Nephron (organoid): Measurements from ENCODE around the gene PCMT1.
"Not testable (repeated sequence)": the region's sequence is repeated elsewhere in the genome, so short reads cannot be mapped to it uniquely, and the experiment has no call there.

Experiments
- H3K27ac Mint-ChIP-seq, 3 experiments: 2 replicates each; pipeline ENCODE4 v1.8.0; 2020; ENCODE audit warnings: mixed read lengths in 3 of 3, mild to moderate bottlenecking in 2 of 3, moderate library complexity in 1 of 3
- H3K27me3 Mint-ChIP-seq: 2 replicates; pipeline ENCODE4 v1.8.0; 2021; ENCODE audit warnings: low read depth, mild to moderate bottlenecking, moderate library complexity, mixed read lengths
- H3K36me3 Mint-ChIP-seq: 2 replicates; pipeline ENCODE4 v1.8.0; 2020; ENCODE audit warnings: low read depth, mixed read lengths
- H3K4me1 Mint-ChIP-seq: 2 replicates; pipeline ENCODE4 v1.8.0; 2020; ENCODE audit warnings: mixed read lengths
- H3K4me3 Mint-ChIP-seq, 3 experiments: 2 replicates each; pipeline ENCODE4 v1.8.0; 2020; ENCODE audit warnings: mild to moderate bottlenecking in 3 of 3, mixed read lengths in 3 of 3, moderate library complexity in 2 of 3
- H3K9me3 Mint-ChIP-seq: 2 replicates; pipeline ENCODE4 v1.8.0; 2020; ENCODE audit warnings: mixed read lengths
- TF ChIP-seq, protein P1 (sequence below), 3 experiments: fragments of 200-600 bp; sonication (generic); IDR thresholded peaks; one replicate each; pipeline ENCODE4 v1.5.0; 2021; ENCODE audit warnings: antibody characterized with exemption in 3 of 3; ENCODE audit not compliant: unreplicated experiment in 3 of 3

Gene PCMT1

DNA sequence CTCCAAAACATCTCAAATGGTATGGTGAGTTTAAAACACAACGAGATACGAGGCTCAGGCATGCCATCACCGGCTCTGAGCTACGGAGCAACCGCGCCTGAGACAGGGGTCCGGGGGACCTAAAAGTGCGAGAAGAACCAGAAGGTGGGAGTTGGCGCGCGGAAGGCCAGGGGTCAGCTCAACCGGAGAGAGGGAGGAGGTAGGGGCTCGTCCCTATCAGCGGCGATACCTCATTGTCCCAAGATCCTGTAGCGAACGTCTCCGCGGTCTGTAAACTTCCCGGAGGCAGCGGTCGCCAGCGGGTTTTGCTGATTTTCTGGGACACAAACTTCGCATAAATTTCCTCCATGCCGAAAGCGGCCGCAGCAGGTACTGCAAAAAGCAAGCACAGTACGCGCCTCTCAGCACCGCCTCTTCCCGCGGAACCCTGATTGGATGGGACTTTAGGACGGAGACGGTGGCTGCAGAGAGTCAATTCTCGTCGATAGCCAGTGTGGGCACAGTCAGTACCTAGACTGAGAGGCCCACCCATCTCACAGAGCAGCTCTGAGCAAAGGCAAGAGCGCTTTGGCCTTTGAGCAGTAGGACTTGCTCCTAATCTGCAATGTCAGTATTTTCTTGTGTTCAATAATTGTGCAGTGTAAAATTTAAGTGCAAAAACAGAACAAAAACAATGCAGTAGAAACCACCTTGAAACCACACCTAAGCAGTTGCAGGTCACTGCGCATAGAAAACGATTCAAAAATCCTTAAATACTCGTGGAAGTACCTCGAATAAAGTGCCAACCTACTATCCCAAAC is 3.2 kb upstream of the PCMT1 start, which contains the start of gene NUP43:
Gene NUP43 (minus strand): TSS at position 383 of the 800 bp plus-strand sequence. CDS start 34 bp downstream, at position 349.
- TF ChIP-seq, protein P1, sequence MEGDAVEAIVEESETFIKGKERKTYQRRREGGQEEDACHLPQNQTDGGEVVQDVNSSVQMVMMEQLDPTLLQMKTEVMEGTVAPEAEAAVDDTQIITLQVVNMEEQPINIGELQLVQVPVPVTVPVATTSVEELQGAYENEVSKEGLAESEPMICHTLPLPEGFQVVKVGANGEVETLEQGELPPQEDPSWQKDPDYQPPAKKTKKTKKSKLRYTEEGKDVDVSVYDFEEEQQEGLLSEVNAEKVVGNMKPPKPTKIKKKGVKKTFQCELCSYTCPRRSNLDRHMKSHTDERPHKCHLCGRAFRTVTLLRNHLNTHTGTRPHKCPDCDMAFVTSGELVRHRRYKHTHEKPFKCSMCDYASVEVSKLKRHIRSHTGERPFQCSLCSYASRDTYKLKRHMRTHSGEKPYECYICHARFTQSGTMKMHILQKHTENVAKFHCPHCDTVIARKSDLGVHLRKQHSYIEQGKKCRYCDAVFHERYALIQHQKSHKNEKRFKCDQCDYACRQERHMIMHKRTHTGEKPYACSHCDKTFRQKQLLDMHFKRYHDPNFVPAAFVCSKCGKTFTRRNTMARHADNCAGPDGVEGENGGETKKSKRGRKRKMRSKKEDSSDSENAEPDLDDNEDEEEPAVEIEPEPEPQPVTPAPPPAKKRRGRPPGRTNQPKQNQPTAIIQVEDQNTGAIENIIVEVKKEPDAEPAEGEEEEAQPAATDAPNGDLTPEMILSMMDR (IDR thresholded peaks at IDR 0.05; ENCODE audit: unreplicated experiment in 3 of 3): peak; percentile 59 to 69 (median 62)
- Mint-ChIP-seq H3K4me1 (peaks cover 25% of the 10 kb centered on the region), H3K4me3 (peak within 1 kb of the TSS; percentile 98 to 100 (median 100)), H3K27me3 (no peaks in the 10 kb centered on the region), H3K27ac (peak within 1 kb of the TSS; percentile 93 to 98 (median 96)), H3K36me3 (peaks cover 16% of the 10 kb centered on the region), H3K9me3 (no peaks in the 10 kb centered on the region)

GRCh38 chr6:149749082-149749593 is 403 bp upstream of the PCMT1 start:
- Mint-ChIP-seq H3K27ac (peak overlapping the region; percentile 60 to 92 (median 68)), H3K4me1 (peaks cover 25% of the 10 kb centered on the region), H3K4me3 (peak overlapping the region; percentile 94 to 100 (median 100))
- H3K9me3 Mint-ChIP-seq, H3K36me3 Mint-ChIP-seq, H3K27me3 Mint-ChIP-seq: not testable (repeated sequence)

- no peaks in the 10 kb centered on the region for H3K9me3 Mint-ChIP-seq
- no peaks in the 10 kb centered on the region for H3K27me3 Mint-ChIP-seq
- H3K27ac Mint-ChIP-seq: peak overlapping the region; percentile 65 to 92 (median 84)
- peaks cover 25% of the 10 kb centered on the region for H3K4me1 Mint-ChIP-seq
- H3K36me3 Mint-ChIP-seq: no peaks in the 10 kb centered on the region
- H3K4me3 Mint-ChIP-seq: peak overlapping the region; percentile 94 to 100 (median 100)
- TF ChIP-seq, protein P1 (IDR thresholded peaks at IDR 0.05; ENCODE audit: unreplicated experiment in 3 of 3): no peak
Observed at GRCh38 chr6:149750136-149750609, 632 bp downstream of the PCMT1 start.

DNA sequence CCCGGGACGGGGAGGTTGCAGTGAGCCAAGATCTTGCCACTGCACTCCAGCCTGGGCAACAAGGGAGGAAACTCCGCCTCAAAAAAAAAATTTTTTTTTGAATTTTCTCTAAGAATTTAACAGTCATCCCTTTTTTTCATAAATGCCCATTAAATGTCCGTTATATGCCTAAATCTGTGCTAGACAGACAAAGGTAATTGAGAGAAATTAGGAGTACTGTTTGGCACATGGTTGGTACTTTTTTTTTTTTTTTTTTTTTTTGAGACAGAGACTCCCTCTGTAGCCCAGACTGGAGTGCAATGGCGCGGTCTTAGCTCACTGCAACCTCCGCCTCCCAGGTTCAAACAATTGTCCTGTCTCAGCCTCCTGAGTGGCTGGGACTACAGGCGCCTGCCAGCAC is 1.7 kb downstream of the PCMT1 start:
- Mint-ChIP-seq H3K4me1 (peaks cover 18% of the 10 kb centered on the region), H3K36me3 (no peaks in the 10 kb centered on the region), H3K27me3 (no peaks in the 10 kb centered on the region), H3K9me3 (no peaks in the 10 kb centered on the region), H3K4me3 (peak overlapping the region; percentile 61 to 100 (median 100)), H3K27ac (no peak overlapping the region)
- TF ChIP-seq, protein P1 (IDR thresholded peaks at IDR 0.05; ENCODE audit: unreplicated experiment in 3 of 3): no peak

DNA sequence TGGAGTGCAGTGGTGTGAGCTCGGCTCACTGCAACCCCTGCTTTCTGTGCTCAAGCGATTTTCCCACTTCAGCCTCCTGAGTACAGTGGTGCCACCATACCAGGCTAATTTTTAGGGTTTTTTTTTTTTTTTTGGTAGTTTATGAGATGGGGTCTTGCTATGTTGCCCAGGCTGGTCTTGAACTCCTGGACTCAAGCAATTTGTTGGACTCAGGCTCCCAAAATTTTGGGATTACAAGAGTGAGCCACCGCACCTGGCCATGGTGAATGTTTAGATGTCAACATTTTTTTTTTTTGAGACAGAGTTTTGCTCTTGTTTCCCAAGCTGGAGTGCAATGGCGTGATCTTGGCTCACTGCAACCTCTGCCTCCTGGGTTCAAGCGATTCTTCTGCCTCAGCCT is 2.4 kb downstream of the PCMT1 start:
- H3K36me3 Mint-ChIP-seq, H3K27me3 Mint-ChIP-seq, H3K27ac Mint-ChIP-seq, H3K9me3 Mint-ChIP-seq: not testable (repeated sequence)
- peak overlapping the region; percentile 37 to 63 (median 55) for H3K4me3 Mint-ChIP-seq
- H3K4me1 Mint-ChIP-seq: peaks cover 11% of the 10 kb centered on the region

DNA sequence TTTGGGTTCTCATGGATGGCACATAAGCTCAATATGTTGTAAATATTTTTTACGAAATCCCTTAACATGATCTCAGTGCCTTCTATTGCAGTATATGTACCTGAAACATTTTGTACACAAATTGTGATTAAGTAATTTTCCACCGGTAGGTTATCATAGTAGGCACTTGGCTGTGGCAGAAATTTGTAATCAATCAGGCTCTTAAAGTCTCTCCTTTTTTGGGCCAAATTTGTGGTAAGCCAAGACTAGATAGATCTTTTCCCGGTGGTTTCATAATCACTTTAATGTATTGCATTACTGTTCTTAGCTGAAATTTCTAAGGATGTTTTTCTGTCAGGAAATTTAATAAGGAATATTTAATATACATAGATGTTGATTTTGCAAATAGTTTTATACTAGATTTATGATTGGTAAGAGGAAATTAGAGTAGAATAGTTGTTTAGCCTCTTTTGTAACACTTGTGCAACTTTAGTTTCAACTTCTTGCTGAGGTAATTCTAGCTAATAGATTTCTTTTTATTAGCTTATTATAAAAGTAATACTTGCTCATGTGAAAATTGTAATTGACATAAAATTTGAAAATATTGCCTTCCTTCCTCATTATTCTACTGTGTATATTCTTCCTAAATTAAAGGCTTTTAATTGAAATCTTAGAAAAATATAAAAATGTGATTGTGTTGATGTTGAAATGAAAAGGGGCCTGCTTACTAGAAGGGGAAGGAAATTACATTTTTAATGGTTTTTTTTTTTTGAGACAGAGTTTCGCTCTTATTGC is 3.2 kb downstream of the PCMT1 start:
- Mint-ChIP-seq H3K27me3 (no peaks in the 10 kb centered on the region), H3K27ac (no peak overlapping the region), H3K4me3 (peak overlapping the region; percentile 23 to 63 (median 40)), H3K9me3 (no peaks in the 10 kb centered on the region), H3K4me1 (peaks cover 6% of the 10 kb centered on the region), H3K36me3 (no peaks in the 10 kb centered on the region)
- TF ChIP-seq, protein P1 (IDR thresholded peaks at IDR 0.05; ENCODE audit: unreplicated experiment in 3 of 3): no peak

- not testable (repeated sequence) for H3K4me3 Mint-ChIP-seq, H3K27ac Mint-ChIP-seq, H3K36me3 Mint-ChIP-seq, H3K4me1 Mint-ChIP-seq, H3K27me3 Mint-ChIP-seq, H3K9me3 Mint-ChIP-seq
Observed at GRCh38 chr6:149753374-149753637, 3.8 kb downstream of the PCMT1 start.
